GM12878 (cell line): ENCODE results near the gene WDR18. TPM values are rescaled to one million over a fixed set of nuclear protein-coding genes. Genes with fewer than 3 reads are reported as not detected.

Experiments
- BCL11A ChIP-seq: IDR thresholded peaks from 2 replicates; pipeline ENCODE4 v1.6.1; 2011; ENCODE audit warnings: low read depth, low read length
- BHLHE40 ChIP-seq, 2 experiments: fragments of 450-650 bp in 1 of 2; IDR thresholded peaks; 2 replicates each; pipeline ENCODE4 v1.6.1; 2011 to 2017; ENCODE audit warnings: low read depth in 2 of 2, borderline replicate concordance in 1 of 2, improper control_type of control experiment in 1 of 2, low read length in 1 of 2, mild to moderate bottlenecking in 1 of 2
- DPF2 ChIP-seq: fragments of 450-650 bp; IDR thresholded peaks from 2 replicates; pipeline ENCODE4 v1.6.1; 2017; ENCODE audit warnings: mild to moderate bottlenecking
- ELK1 ChIP-seq: IDR thresholded peaks from 2 replicates; pipeline ENCODE4 v1.6.1; 2012; ENCODE audit warnings: low read depth, low read length, improper control_type of control experiment
- FOXM1 ChIP-seq: IDR thresholded peaks from 2 replicates; pipeline ENCODE4 v1.6.1; 2012; ENCODE audit warnings: low read depth, mild to moderate bottlenecking, inconsistent platforms, low read length, moderate library complexity
- GATAD2B ChIP-seq: fragments of 450-650 bp; conservative IDR thresholded peaks from 2 replicates; pipeline ENCODE4 v1.6.1; 2017; ENCODE audit warnings: low read depth, mild to moderate bottlenecking, moderate library complexity
- IKZF1 ChIP-seq: fragments of 450-650 bp; conservative IDR thresholded peaks from 2 replicates; pipeline ENCODE4 v1.6.1; 2017; ENCODE audit warnings: antibody characterized with exemption, mild to moderate bottlenecking
- IRF5 ChIP-seq: fragments of 450-650 bp; IDR thresholded peaks from 2 replicates; pipeline ENCODE4 v1.6.1; 2017; ENCODE audit warnings: borderline replicate concordance
- JUNB ChIP-seq: IDR thresholded peaks from 2 replicates; pipeline ENCODE4 v1.6.1; 2016; ENCODE audit warnings: antibody characterized with exemption, mild to moderate bottlenecking
- JUND ChIP-seq: IDR thresholded peaks from 2 replicates; pipeline ENCODE4 v1.6.1; 2012; ENCODE audit warnings: low read depth, mild to moderate bottlenecking, low read length, improper control_type of control experiment, moderate library complexity
- KLF5 ChIP-seq: fragments of 450-650 bp; IDR thresholded peaks from 2 replicates; pipeline ENCODE4 v1.6.1; 2014; ENCODE audit warnings: mild to moderate bottlenecking; ENCODE audit not compliant: partially characterized antibody
- MTA3 ChIP-seq: IDR thresholded peaks from 2 replicates; pipeline ENCODE4 v1.6.1; 2012; ENCODE audit warnings: low read length, inconsistent platforms, borderline replicate concordance
- MYB ChIP-seq: fragments of 150-350 bp; IDR thresholded peaks from 2 replicates; pipeline ENCODE4 v1.6.1; 2014; ENCODE audit warnings: mild to moderate bottlenecking, low read depth, low read length, borderline replicate concordance
- NFYB ChIP-seq: IDR thresholded peaks from 2 replicates; pipeline ENCODE4 v1.6.1; 2011; ENCODE audit warnings: low read depth, mild to moderate bottlenecking, low read length, improper control_type of control experiment, moderate library complexity; ENCODE audit not compliant: insufficient read depth
- PAX5 ChIP-seq: IDR thresholded peaks from 2 replicates; pipeline ENCODE4 v1.6.1; 2011; ENCODE audit warnings: low read depth, low read length, borderline replicate concordance
- RAD21 ChIP-seq: IDR thresholded peaks from 2 replicates; pipeline ENCODE4 v1.6.1; 2011; ENCODE audit warnings: mild to moderate bottlenecking, low read depth, low read length, moderate library complexity; ENCODE audit not compliant: insufficient read depth
- RUNX3 ChIP-seq: IDR thresholded peaks from 2 replicates; pipeline ENCODE4 v1.6.1; 2012; ENCODE audit warnings: low read length, inconsistent platforms
- SP1 ChIP-seq: IDR thresholded peaks from one replicate; pipeline ENCODE4 v1.6.1; 2011; ENCODE audit warnings: low read depth, low read length
- SUZ12 ChIP-seq: fragments of 200-600 bp; sonication (generic); IDR thresholded peaks from one replicate; pipeline ENCODE4 v1.6.1; 2018; ENCODE audit warnings: antibody characterized with exemption, mild to moderate bottlenecking; ENCODE audit not compliant: unreplicated experiment
- TCF12 ChIP-seq: IDR thresholded peaks from 2 replicates; pipeline ENCODE4 v1.6.1; 2011; ENCODE audit warnings: low read depth, mild to moderate bottlenecking, low read length
- WRNIP1 ChIP-seq: IDR thresholded peaks from 2 replicates; pipeline ENCODE4 v1.6.1; 2011; ENCODE audit warnings: low read depth, low read length, improper control_type of control experiment, borderline replicate concordance
- YBX1 ChIP-seq: fragments of 450-650 bp; IDR thresholded peaks from 2 replicates; pipeline ENCODE4 v1.6.1; 2016; ENCODE audit warnings: antibody characterized with exemption
- ZBTB33 ChIP-seq: fragments of 450-650 bp; IDR thresholded peaks from 2 replicates; pipeline ENCODE4 v1.6.1; 2017; ENCODE audit warnings: mild to moderate bottlenecking
- ZNF207 ChIP-seq: fragments of 450-650 bp; IDR thresholded peaks from 2 replicates; pipeline ENCODE4 v1.6.1; 2014; ENCODE audit warnings: antibody characterized with exemption, mild to moderate bottlenecking, borderline replicate concordance
- ZNF217 ChIP-seq: fragments of 450-650 bp; IDR thresholded peaks from 2 replicates; pipeline ENCODE4 v1.6.1; 2017; ENCODE audit warnings: antibody characterized with exemption, mild to moderate bottlenecking
- ZZZ3 ChIP-seq: IDR thresholded peaks from 2 replicates; pipeline ENCODE4 v1.6.1; 2011; ENCODE audit warnings: low read depth; ENCODE audit not compliant: control insufficient read depth, insufficient read length
- polyA plus RNA-seq, 11 experiments: library from polyadenylated mRNA; depleted of rRNA in 4 of 11; unstranded in 6 of 11; stranded (reverse) in 5 of 11; fragments of >200 nt; fragmentation: Nextera tagmentation in 4 of 11; fragmentation: Illumina TruSeq in 1 of 11; extraction: Ambion mirVana in 4 of 11; extraction: Trizol in 1 of 11; gene quantifications; 1 replicate in 1 of 11; 2 replicates in 10 of 11; pipeline versions ENCODE4 v1.2.1 to v1.2.3, GENCODE V29; 2011 to 2016; ENCODE audit warnings: inconsistent platforms in 2 of 11, missing spikeins in 2 of 11, low read depth in 1 of 11
- total RNA-seq, 4 experiments: library from RNA; depleted of rRNA in 3 of 4; stranded (reverse); fragments of >200 nt in 3 of 4; fragmentation: Illumina TruSeq in 1 of 4; extraction: Trizol in 1 of 4; gene quantifications; 2 replicates each; pipeline versions ENCODE4 v1.2.1 to v1.2.3, GENCODE V29; 2013 to 2021
- TF ChIP-seq, protein P1 (sequence below): IDR thresholded peaks from 2 replicates; pipeline ENCODE4 v1.6.1; 2011; ENCODE audit warnings: borderline replicate concordance, low read depth, mild to moderate bottlenecking, moderate library complexity, low read length; ENCODE audit not compliant: insufficient read depth, poor library complexity, severe bottlenecking

WDR18 gene
- total and polyA plus RNA-seq, 10 of the 15 experiments (the other 5 are each of a cell fraction or from before 2014, with no cell fraction given), result 3.0 to 206 (median 62.3) TPM

GRCh38 chr19:948842-949496, 35.2 kb upstream of the WDR18 start (continued):
- TF ChIP-seq ZBTB33 (no peak), PAX5 (peak; percentile 28; the same call in 1 of the 2 replicates), TCF12 (peak; percentile 97), BHLHE40 (IDR thresholded peaks at IDR 0.05; ENCODE audit: borderline replicate concordance in 1 of 2, low read depth in 2 of 2, low read length in 1 of 2) (peak; percentile 49 to 68; a peak in 2 of 4 replicates), GATAD2B (no peak), ZNF207 (no peak), SUZ12 (no peak), SP1 (peak; percentile 51), ELK1 (no peak), MYB (no peak), JUNB (peak; percentile 66), JUND (peak; percentile 42; the same call in 1 of the 2 replicates), FOXM1 (no peak), KLF5 (no peak), ZNF217 (no peak), BCL11A (peak; percentile 79), NFYB (no peak), MTA3 (no peak), RUNX3 (peak; percentile 68), DPF2 (0 out of 2 replicates have a peak, but pooled peaks have one; percentile 70), YBX1 (no peak), IRF5 (no peak), WRNIP1 (no peak), ZZZ3 (no peak), IKZF1 (peak; percentile 72; the same call in 1 of the 2 replicates), RAD21 (no peak)
- TF ChIP-seq, protein P1, sequence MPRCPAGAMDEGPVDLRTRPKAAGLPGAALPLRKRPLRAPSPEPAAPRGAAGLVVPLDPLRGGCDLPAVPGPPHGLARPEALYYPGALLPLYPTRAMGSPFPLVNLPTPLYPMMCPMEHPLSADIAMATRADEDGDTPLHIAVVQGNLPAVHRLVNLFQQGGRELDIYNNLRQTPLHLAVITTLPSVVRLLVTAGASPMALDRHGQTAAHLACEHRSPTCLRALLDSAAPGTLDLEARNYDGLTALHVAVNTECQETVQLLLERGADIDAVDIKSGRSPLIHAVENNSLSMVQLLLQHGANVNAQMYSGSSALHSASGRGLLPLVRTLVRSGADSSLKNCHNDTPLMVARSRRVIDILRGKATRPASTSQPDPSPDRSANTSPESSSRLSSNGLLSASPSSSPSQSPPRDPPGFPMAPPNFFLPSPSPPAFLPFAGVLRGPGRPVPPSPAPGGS, result peak; percentile 65
